GM12878 (cell line): ENCODE measurements around the gene MAGI2.

ENCODE experiments used
- BACH1 ChIP-seq: fragments of 450-650 bp; IDR thresholded peaks from 2 replicates; pipeline ENCODE4 v1.6.1; 2017; ENCODE audit warnings: mild to moderate bottlenecking, borderline replicate concordance
- CHD2 ChIP-seq: IDR thresholded peaks from 2 replicates; pipeline ENCODE4 v1.6.1; 2011; ENCODE audit warnings: low read depth, low read length, improper control_type of control experiment, borderline replicate concordance
- EZH2 ChIP-seq: IDR thresholded peaks from 2 replicates; pipeline ENCODE4 v1.6.1; 2012; ENCODE audit warnings: low read depth, mild to moderate bottlenecking, control low read depth, inconsistent platforms, low read length, borderline replicate concordance; ENCODE audit not compliant: control insufficient read depth
- FOXM1 ChIP-seq: IDR thresholded peaks from 2 replicates; pipeline ENCODE4 v1.6.1; 2012; ENCODE audit warnings: low read depth, mild to moderate bottlenecking, inconsistent platforms, low read length, moderate library complexity
- POLR2A ChIP-seq: IDR thresholded peaks from 2 replicates; pipeline ENCODE4 v1.6.1; 2011; ENCODE audit warnings: low read depth, mild to moderate bottlenecking, low read length
- POLR2AphosphoS5 ChIP-seq: IDR thresholded peaks from 2 replicates; pipeline ENCODE4 v1.6.1; 2011; ENCODE audit warnings: mild to moderate bottlenecking, low read length, inconsistent platforms
- RBBP5 ChIP-seq: fragments of 200-600 bp; sonication (generic); conservative IDR thresholded peaks from 2 replicates; pipeline ENCODE4 v1.6.1; 2016
- TCF12 ChIP-seq: IDR thresholded peaks from 2 replicates; pipeline ENCODE4 v1.6.1; 2011; ENCODE audit warnings: low read depth, mild to moderate bottlenecking, low read length
- ZNF217 ChIP-seq: fragments of 450-650 bp; IDR thresholded peaks from 2 replicates; pipeline ENCODE4 v1.6.1; 2017; ENCODE audit warnings: antibody characterized with exemption, mild to moderate bottlenecking
- TF ChIP-seq, protein P1 (sequence below): IDR thresholded peaks from 2 replicates; pipeline ENCODE4 v1.6.1; 2011; ENCODE audit warnings: low read depth, low read length, improper control_type of control experiment, borderline replicate concordance
- TF ChIP-seq, protein P2 (sequence below): IDR thresholded peaks from 2 replicates; pipeline ENCODE4 v1.6.1; 2011; ENCODE audit warnings: low read depth, mild to moderate bottlenecking, low read length, moderate library complexity, borderline replicate concordance; ENCODE audit errors: extremely low read depth

DNA sequence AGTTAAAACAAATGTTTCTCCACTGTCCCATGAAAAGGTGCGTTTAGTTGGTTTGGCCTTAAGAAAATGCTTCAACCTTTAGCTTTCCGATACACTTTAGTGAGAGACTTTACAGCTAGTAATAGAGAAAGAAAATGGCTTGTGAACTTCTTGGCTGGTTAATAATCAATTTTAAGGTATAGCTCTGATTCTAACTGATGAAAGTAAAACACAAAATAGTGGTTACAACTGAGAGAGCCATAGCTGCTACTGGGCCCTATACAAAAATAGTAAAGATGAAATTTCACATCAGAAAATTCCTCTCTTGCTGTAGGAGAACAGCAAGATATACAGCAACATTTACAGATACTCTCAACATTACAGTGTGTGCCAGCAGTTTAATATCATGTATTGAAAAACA is 1283.5 kb downstream of the MAGI2 start:
- TF ChIP-seq ZNF217 (no peak), BACH1 (no peak), EZH2 (no peak), CHD2 (no peak), TCF12 (no peak), POLR2A (no peak), FOXM1 (no peak), POLR2AphosphoS5 (no peak), RBBP5 (no peak)
- TF ChIP-seq, protein P1, sequence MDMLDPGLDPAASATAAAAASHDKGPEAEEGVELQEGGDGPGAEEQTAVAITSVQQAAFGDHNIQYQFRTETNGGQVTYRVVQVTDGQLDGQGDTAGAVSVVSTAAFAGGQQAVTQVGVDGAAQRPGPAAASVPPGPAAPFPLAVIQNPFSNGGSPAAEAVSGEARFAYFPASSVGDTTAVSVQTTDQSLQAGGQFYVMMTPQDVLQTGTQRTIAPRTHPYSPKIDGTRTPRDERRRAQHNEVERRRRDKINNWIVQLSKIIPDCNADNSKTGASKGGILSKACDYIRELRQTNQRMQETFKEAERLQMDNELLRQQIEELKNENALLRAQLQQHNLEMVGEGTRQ: no peak
- TF ChIP-seq, protein P2, sequence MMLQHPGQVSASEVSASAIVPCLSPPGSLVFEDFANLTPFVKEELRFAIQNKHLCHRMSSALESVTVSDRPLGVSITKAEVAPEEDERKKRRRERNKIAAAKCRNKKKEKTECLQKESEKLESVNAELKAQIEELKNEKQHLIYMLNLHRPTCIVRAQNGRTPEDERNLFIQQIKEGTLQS: no peak
